ENCODE results near the gene CRPPA. TPM values are rescaled to one million over a fixed set of nuclear protein-coding genes. Genes with fewer than 3 reads are reported as not detected.

The CRPPA gene
- total and polyA plus RNA-seq, 2 of the 13 experiments (the other 11 are each of a cell fraction or from before 2014, with no cell fraction given): 0.16 to 1.3 TPM

DNA sequence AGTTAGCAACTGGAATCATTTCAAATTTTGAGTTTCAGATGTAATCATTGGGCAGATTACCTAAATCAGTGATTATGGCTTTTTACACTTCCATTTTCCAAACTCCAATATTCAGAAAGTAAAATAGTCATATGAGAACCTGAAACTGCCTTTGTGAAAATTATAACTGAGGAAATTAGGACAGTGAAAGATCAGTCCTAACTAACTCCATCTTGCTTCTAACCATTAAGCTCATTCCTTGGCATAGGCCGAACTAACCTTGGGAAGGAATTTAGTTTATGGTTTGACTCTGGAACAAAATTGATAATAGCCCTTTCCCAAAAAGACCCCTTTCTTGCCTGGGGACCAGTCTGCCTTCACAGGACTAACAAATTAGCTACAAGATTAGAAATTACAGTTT is 2.2 kb downstream of the CRPPA start:
- peaks cover 24% of the 10 kb centered on the region for H3K4me1 ChIP-seq (ENCODE audit: insufficient read depth, low read length)
- FAIRE-seq (no peak), ATAC-seq (no peak), DNase-seq (ENCODE audit: low spot score) (no peak)
- no TSS peak for BruUV-seq (replicated peaks)
- no peaks in the 10 kb centered on the region for H3K27me3 ChIP-seq (ENCODE audit: control insufficient read depth in 1 of 2, insufficient read depth in 2 of 2, low read length in 2 of 2)
- no peaks in the 10 kb centered on the region for H3K36me3 ChIP-seq (replicated peaks in 1 of 2; ENCODE audit: control insufficient read depth in 1 of 2, insufficient read depth in 2 of 2, low read length in 2 of 2)
- no peaks in the 10 kb centered on the region for H3K9me3 ChIP-seq (ENCODE audit: low read length)
- in situ Hi-C loops (cut with HindIII; ENCODE audit: extremely low pct_ligation_motif_present, low pct_unique_long_range_greater_than_20kb): no loop called here
- CTCF ChIA-PET (ENCODE audit: low intra/inter-chr PET ratio, low total read pairs): no interaction called here
- no peaks in the 10 kb centered on the region for H4K20me1 ChIP-seq (ENCODE audit: insufficient read depth, low read length)
- WGBS (ENCODE audit: low lambda C conversion rate): 88% methylated on average over 1 of the region's 1 CpG
- TF ChIP-seq ZNF33B (CRISPR knock-in tag; IDR thresholded peaks at IDR 0.05) (no peak), NAIF1 (CRISPR knock-in tag; IDR thresholded peaks at IDR 0.05; ENCODE audit: borderline replicate concordance) (no peak), ZFP82 (CRISPR knock-in tag; IDR thresholded peaks at IDR 0.05; ENCODE audit: borderline replicate concordance) (no peak), NR2C2 (CRISPR knock-in tag; IDR thresholded peaks at IDR 0.05; ENCODE audit: borderline replicate concordance) (no peak), MYNN (CRISPR knock-in tag; IDR thresholded peaks at IDR 0.05; ENCODE audit: low read depth) (no peak), IKZF5 (CRISPR knock-in tag; IDR thresholded peaks at IDR 0.05) (no peak), NR3C1 (CRISPR knock-in tag; IDR thresholded peaks at IDR 0.05) (no peak), KDM5A (IDR thresholded peaks at IDR 0.05; ENCODE audit: borderline replicate concordance, low read length) (no peak), ZMYM4 (CRISPR knock-in tag; IDR thresholded peaks at IDR 0.05) (no peak)
- H3K27ac ChIP-seq (ENCODE audit: extremely low read length, insufficient read depth, low read length): no peak overlapping the region
- no peak overlapping the region for H2AFZ ChIP-seq (ENCODE audit: low read length)
- no peak overlapping the region for H3K4me2 ChIP-seq (ENCODE audit: low read depth, low read length)
- POLR2A ChIA-PET: no interaction called here
- intact Hi-C loops (cut with micrococcal nuclease; ENCODE audit: unreplicated experiment): no loop called here
- H3K79me2 ChIP-seq (ENCODE audit: insufficient read depth, low read length): no peaks in the 10 kb centered on the region
- no peak overlapping the region for H3K4me3 ChIP-seq (replicated peaks in 1 of 3; ENCODE audit: insufficient read depth in 1 of 3, low read depth in 2 of 3, low read length in 3 of 3)
- no peak overlapping the region for H3K9ac ChIP-seq (ENCODE audit: insufficient read depth, low read depth, low read length)

- H2AFZ ChIP-seq (ENCODE audit: low read length): no peak overlapping the region
- ATAC-seq: no peak
- no peaks in the 10 kb centered on the region for H3K36me3 ChIP-seq (replicated peaks in 1 of 2; ENCODE audit: control insufficient read depth in 1 of 2, insufficient read depth in 2 of 2, low read length in 2 of 2)
- H3K4me3 ChIP-seq (replicated peaks in 1 of 3; ENCODE audit: insufficient read depth in 1 of 3, low read depth in 2 of 3, low read length in 3 of 3): no peak overlapping the region
- no peak overlapping the region for H3K27ac ChIP-seq (ENCODE audit: extremely low read length, insufficient read depth, low read length)
- in situ Hi-C loops (cut with HindIII; ENCODE audit: extremely low pct_ligation_motif_present, low pct_unique_long_range_greater_than_20kb): no loop called here
- FAIRE-seq: no peak
- no peaks in the 10 kb centered on the region for H4K20me1 ChIP-seq (ENCODE audit: insufficient read depth, low read length)
- no peak overlapping the region for H3K4me2 ChIP-seq (ENCODE audit: low read depth, low read length)
- ChIA-PET CTCF (ENCODE audit: low intra/inter-chr PET ratio, low total read pairs) (no interaction called here), POLR2A (no interaction called here)
- no peaks in the 10 kb centered on the region for H3K9me3 ChIP-seq (ENCODE audit: low read length)
- intact Hi-C loops (cut with micrococcal nuclease; ENCODE audit: unreplicated experiment): no loop called here
- no peak overlapping the region for H3K9ac ChIP-seq (ENCODE audit: insufficient read depth, low read depth, low read length)
- H3K27me3 ChIP-seq (ENCODE audit: control insufficient read depth in 1 of 2, insufficient read depth in 2 of 2, low read length in 2 of 2): no peaks in the 10 kb centered on the region
- H3K4me1 ChIP-seq (ENCODE audit: insufficient read depth, low read length): peaks cover 22% of the 10 kb centered on the region
- WGBS (ENCODE audit: low lambda C conversion rate): 0% methylated on average over 1 of the region's 1 CpG
- H3K79me2 ChIP-seq (ENCODE audit: insufficient read depth, low read length): no peaks in the 10 kb centered on the region
- DNase-seq (ENCODE audit: low spot score): no peak
- no TSS peak for BruUV-seq (replicated peaks)
- TF ChIP-seq MXD4 (CRISPR knock-in tag; IDR thresholded peaks at IDR 0.05) (no peak), ZNF687 (CRISPR knock-in tag; IDR thresholded peaks at IDR 0.05) (no peak), EZH2 (conservative IDR thresholded peaks at IDR 0.05; ENCODE audit: low read depth, low read length) (no peak), ZNF619 (CRISPR knock-in tag; IDR thresholded peaks at IDR 0.05) (no peak)
Measured at GRCh38 chr7:16417906-16418305, 3.4 kb downstream of the CRPPA start.
